Measurements from ENCODE around the gene CD79A.
A peak's percentile ranks its signal among the peaks of the same experiment; 100 is the strongest.

CD79A gene

DNA sequence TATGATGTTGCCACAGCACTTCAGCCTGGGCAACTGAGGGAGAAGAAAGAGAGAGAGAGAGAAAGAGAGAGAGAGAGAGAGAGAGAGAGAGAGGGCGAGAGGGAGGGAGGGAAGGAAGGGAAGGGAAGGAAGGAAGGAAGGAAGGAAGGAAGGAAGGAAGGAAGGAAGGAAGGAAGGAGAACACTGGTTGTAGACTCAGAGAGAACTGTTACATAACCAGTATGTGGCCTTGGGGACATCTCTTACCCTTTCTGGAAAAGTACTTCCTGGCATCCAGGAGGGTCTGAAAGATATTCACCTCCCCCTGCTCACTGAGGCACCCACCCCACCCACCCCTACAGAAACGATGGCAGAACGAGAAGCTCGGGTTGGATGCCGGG, 3.2 kb downstream of the CD79A start:
- DNase-seq: no peak
- in situ Hi-C loops (cut with MboI; ENCODE audit: low pct_unique_long_range_greater_than_20kb, low sequenced_read_pairs): no loop called here

DNA sequence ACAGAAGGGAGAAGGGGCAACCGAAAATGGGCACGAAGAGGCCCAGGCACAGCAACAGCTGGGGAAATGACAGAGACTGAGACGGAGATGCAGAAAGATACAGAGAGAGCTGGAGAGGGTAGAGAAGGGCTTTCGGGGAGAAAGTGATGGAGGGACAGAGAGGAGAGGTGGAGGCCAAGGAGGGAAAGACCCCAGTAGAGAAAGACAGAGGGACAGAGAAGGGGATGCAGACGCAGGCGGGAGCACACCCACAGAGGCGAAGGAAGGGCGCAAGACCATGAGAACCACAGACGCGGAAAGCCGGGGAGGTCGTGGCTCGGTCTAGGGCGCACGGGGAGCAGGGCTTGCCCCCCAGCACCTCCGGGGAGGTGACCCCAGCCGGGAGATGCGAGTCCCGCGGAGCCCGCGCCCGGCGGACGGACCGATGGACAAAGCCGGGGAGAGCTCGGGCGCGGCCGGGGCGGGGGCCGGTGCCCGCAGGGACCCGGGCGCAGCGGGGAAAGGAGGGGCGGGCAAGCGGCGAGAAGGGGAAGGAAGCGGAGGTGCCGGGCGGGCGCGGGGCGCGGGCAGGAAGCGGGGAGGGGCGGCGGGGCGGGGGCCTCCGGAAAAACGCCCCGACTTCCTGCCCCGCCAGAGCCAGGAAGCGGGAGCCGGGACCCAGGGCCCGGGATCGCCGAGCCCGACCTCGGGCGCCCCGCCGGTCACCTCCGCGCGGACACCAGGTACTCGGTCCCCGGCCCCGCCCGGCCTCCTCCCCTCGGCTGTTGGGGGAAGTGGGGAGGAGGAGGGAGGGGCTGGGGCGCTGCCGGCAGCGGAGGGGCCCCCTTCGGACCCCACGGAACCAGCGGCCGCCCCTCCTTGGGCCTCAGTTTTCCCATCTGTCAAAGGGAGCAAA, 5.7 kb downstream of the CD79A start, which contains the start of gene ARHGEF1:
TSS of gene ARHGEF1 (plus strand) at position 617 of the 895 bp plus-strand sequence. CDS start 4,899 bp downstream, outside the sequence.
- DNase-seq: no peak
- in situ Hi-C loops (cut with MboI; ENCODE audit: low pct_unique_long_range_greater_than_20kb, low sequenced_read_pairs): no loop called here

DNA sequence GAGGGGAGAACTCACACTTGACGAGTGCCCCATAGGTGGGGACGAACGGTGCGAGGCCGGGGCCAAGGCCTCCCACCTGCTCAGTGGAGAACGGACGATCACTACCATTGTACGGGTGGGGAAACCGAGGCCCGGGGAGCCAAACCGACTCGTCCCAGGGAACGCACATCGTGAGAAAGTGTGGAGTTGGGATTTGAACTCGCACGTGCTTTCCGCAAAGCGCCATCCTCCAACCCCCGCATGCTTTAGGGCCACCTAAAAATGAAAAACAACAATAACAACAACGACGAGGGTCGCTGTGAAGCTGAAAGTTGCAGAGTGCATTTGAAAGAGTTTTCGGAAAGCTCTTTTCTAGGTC, 6.4 kb downstream of the CD79A start:
- no peak for DNase-seq
- in situ Hi-C loops (cut with MboI; ENCODE audit: low pct_unique_long_range_greater_than_20kb, low sequenced_read_pairs): no loop called here

DNA sequence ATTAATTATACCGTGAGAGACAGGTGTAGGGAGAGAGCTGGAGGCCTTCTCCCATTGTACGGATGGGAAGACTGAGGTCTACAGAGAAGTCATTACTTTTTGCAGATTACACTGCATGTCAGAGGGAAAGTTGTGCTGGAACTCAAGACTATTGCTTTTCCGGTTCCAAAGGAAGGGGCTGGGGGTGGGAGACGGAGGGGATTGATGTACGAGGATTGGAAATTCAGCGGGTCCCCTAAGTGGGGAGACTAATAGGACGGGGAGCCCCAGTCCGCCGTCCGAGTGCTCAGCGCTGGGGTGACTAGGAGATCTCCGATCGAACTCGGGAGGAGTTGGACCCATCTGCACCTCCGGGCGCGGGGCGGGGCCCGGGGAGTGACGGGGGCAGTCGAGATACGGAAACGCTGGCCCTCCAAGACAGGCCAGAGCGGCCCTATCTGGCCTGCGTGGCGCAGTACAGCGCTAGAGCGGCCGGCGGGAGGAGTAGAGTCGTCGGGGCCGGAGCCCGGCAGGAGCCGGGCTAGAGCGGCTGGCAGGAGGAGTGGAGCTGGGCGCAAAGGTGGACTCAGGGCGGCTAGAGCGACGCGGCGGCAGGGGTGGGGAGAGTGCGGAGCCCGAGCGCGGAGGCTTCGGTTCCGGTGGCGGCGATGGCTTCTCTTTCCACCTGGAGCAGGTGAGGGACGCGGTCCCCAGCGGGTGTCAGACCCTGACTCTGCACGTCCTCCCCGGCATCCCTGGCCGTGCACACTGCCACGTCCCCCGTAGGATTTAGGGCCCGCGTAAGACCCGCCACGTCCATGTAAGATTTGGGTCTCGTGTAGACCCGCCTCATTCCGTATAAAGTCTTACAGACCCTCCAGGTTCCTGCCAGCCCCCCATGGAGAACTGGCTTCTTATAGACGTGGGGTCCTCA, 7.0 kb downstream of the CD79A start:
- in situ Hi-C loops (cut with MboI; ENCODE audit: low pct_unique_long_range_greater_than_20kb, low sequenced_read_pairs): no loop called here
- peak; percentile 97 for DNase-seq

DNA sequence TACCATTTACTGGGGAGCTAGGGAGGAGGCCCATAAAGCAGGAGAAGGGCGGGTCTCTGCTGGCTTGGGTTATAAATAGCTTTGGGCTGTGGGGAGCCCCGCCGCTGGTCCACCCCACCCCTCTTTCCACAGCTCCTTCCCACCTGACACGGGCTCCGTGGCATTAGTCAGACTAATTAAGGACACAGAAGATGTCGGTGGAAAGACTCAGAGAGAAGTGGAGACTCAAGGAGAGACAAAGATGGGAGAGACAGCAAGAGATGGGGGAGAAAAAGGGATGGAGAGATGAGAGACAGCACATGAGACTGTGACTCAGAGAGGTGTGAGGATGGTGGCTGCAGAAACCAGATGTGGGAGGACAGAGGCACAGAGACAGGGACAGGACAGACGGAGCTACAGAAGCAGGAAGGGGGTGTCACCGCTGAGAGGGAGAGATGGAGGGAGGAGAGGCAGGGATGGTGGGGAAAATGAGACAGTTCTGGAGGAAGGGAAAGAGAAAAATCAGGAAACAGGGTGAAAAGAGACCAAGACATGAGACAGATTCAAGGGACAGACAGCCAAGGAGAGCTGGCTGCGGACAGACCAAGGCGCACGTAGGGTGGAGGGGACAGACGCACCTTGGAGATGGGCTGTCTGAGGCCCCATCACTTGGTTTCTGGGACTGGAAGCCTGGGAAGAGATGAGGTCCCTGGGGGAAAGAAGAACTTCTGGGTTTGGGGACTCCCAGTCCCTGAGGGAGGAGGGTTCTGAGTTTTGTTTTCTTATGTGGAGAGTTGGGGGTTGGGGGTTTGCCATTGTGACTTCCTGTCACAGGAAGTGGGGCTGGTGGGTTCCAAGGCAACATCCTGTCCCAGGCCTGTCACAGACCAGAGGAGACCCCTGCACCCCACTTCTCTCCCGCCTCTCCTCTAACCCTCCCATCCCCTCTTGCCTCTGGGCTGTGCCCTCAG, 10.0 kb downstream of the CD79A start:
- no peak for DNase-seq
- in situ Hi-C loops (cut with MboI; ENCODE audit: low pct_unique_long_range_greater_than_20kb, low sequenced_read_pairs): no loop called here

DNA sequence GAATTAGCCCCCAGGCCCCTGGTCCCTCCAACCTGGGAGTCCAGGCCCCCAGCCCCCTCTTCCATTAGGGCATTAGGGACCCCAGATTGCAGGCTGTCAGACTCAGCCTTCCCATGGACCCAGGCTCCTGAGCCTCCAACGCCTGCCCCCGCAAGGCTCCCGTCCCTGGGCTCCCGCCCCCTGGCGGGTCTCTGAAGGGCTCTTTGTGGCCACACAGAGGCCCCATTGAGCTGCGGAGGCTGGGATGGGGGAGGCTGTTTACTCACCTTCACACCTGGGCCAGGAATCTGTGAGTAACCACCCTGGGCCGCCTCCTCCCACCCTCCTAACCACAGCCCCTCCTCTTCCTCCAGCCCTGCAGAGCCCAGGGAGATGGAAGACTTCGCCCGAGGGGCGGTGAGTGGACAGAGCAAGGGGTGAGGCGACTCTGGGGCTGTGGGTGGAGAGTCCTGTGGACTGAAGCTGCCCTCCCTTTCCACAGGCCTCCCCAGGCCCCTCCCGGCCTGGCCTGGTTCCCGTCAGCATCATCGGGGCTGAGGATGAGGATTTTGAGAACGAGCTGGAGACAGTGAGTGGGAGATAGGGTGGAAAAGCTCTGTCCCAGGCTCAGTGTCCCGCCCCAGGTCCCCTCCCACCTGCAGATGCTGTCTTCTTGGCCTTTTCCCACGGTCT, 10.8 kb downstream of the CD79A start:
- in situ Hi-C loops (cut with MboI; ENCODE audit: low pct_unique_long_range_greater_than_20kb, low sequenced_read_pairs): no loop called here
- no peak for DNase-seq

DNA sequence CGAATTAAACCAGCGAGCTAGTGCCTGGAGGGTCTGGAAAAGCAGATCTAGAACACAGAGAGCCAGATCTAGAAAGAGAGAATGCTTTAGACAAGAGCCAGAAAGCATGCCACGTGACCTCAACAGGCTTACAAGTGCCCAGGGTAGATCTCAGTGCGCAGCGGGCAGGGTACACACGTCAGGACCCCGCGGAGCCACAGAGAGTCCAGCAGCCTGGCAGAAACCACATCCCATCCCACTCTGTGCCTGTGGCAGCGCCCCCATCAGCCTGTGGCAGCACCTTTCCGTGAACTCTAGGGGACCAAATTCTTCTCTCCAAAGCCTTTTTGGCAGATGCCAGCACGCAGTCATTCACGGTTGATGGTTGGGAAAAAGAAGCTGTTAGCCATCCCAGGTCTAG, 11.8 kb downstream of the CD79A start:
- DNase-seq: no peak
- in situ Hi-C loops (cut with MboI; ENCODE audit: low pct_unique_long_range_greater_than_20kb, low sequenced_read_pairs): no loop called here

DNA sequence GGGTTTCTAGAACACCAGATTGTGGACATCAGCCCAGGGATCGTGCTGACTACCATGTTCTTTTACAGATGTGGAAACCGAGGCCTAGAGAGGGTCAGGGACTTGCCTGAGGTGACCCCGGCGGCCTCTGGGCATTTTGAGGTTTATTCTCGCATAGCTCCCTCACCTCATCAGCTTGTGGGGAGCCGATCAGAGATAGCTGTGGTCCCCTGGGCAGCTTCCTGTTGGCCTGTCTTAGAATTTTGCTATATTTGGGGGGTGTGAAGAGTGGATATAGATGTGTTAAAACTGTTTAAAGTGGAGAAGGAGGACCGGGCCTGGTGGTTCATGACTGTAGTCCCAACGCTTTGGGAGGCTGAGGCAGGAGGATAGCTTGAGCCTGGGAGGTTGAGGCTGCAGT, 12.8 kb downstream of the CD79A start:
- DNase-seq: no peak
- in situ Hi-C loops (cut with MboI; ENCODE audit: low pct_unique_long_range_greater_than_20kb, low sequenced_read_pairs): no loop called here

DNA sequence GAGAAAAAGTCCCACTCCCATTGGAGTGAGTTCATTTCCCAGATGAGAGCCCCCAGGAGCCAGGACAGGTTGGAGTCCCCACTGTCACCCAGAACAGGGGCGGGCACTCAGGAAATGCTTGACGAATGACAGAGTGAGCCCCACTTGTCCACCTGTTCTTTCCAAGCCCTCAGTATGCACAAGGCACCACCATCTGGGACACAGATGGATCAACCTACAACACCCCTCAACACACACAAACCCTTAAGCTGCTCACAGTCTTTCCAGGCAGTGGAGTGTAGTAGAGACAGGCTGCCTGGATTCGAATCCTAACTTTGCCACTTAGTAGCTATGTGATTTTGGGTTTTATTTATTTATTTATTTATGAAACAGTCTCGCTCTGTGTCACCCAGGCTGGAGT, 13.9 kb downstream of the CD79A start:
- in situ Hi-C loops (cut with MboI; ENCODE audit: low pct_unique_long_range_greater_than_20kb, low sequenced_read_pairs): no loop called here
- no peak for DNase-seq

DNA sequence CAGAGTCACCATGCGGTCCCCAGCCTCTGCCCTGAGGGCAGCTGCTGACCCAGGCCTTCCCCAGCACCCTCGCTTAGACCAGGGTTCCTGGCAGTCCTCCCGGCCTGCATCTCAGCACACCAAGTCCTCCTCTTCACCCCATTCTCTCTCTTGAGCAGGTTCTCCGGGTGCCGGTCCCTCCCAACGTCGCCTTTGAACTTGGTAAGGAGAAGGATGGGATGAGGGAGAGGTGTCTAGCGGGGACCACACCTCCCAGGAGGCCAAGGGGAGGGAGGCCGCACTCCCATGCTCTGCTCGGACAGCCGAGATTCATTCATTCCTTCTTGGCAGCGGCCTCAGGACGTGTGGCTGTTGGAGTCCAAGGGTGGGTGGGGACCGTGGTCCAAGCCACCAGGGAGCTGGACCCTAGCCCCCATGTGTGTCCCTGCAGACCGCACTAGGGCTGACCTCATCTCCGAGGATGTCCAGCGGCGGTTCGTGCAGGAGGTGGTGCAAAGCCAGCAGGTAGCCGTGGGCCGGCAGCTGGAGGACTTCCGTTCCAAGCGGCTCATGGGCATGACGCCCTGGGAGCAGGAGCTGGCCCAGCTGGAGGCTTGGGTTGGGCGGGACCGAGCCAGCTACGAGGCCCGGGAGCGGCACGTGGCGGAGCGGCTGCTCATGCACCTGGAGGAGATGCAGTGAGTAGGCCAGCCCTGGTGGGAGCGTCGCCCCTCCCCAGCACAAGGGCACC, 15.3 kb downstream of the CD79A start:
- in situ Hi-C loops (cut with MboI; ENCODE audit: low pct_unique_long_range_greater_than_20kb, low sequenced_read_pairs): no loop called here
- DNase-seq: no peak

DNA sequence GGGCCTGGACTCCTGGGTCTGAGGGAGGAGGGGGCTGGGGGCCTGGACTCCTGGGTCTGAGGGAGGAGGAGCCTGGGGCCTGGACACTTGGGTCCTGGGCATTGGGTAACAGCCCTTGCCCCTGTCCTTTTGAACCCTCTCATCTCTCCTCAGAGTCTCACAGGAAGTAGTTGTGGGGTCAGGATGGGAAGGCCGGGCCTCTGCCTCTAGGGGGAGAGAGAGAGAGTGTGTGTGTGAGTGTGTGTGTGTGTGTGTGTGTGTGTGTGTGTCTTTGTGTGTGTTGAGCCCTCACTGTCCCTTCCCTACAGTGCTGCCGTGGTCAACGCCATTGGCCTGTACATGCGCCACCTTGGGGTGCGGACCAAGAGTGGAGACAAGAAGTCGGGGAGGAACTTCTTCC, 16.8 kb downstream of the CD79A start:
- in situ Hi-C loops (cut with MboI; ENCODE audit: low pct_unique_long_range_greater_than_20kb, low sequenced_read_pairs): no loop called here
- DNase-seq: peak; percentile 59

DNA sequence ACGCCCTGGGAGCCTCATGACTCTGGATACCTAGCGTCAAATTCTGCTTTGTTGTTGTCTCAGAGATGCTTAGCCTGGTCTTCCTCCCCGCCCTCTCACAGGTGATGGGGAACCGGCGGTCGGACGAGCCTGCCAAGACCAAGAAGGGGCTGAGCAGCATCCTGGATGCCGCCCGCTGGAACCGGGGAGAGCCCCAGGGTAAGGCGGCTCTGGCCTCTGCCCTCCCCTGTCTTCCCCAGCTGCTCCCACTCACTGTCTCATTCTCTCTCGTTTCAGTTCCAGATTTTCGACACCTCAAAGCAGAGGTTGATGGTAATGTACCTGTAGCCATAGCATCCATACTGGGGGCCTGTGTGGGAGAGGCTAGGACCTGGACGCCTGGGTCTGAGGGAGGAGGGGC, 17.3 kb downstream of the CD79A start:
- no peak for DNase-seq

DNA sequence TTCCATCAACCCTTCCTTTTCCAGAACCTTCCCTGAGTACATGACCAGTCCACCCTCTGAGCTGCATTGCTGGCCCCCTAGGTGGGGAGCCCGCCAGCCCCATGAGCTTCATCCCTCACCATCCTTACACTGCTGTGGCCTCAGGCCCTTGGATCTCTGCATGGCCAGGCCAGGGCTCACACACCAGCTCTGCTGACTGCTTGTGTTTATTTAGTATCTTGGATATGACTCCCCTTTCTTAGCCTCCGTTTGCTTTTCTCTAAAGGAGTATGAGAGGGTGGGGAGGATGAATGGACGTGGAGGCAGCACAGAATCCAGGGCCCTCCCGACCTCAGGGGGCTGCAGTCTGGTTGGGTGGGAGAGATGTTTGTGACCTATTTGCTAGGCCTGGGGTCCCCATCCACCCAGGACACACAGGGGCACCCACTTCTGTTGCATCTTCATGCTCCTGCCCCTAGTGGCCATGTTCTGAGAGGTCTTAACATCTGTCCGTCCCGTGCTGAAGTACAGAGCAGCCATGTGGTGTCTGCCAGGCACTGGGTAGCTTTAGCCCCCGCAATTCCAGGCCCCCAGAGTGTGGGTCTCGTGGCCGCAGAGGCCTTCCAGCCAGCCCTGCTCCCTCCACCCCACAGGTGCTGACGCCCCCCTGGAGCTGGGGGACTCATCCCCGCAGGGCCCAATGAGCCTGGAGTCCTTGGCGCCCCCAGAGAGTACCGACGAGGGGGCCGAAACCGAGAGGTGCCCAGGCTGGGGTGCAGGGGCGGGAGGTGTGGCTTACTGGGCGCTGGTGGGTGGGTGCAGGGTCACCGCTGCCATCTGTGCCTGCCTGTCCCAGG, 18.9 kb downstream of the CD79A start:
- in situ Hi-C loops (cut with MboI; ENCODE audit: low pct_unique_long_range_greater_than_20kb, low sequenced_read_pairs): no loop called here
- no peak for DNase-seq

More for the DNA sequence above, 17.3 kb downstream of the CD79A start:
- in situ Hi-C loops (cut with MboI; ENCODE audit: low pct_unique_long_range_greater_than_20kb, low sequenced_read_pairs): no loop called here

DNA sequence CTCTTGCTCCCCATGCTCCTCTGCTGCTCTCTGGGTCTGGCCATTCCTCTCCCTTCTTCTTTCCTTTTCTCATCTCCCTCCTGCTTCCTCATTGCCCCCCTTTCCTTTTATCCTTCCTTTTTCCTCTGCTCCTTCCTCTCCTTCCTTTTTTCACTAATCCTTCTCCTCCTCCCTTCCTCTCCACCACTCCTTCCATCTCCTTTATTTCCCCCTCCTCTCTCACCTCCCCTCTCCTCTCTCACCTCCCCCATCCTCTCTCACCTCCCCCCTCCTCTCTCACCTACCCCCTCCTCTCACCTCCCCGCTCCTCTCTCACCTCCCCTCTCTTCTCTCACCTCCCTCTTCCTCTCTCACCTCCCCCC, 19.5 kb downstream of the CD79A start:
- no peak for DNase-seq
- in situ Hi-C loops (cut with MboI; ENCODE audit: low pct_unique_long_range_greater_than_20kb, low sequenced_read_pairs): no loop called here

DNA sequence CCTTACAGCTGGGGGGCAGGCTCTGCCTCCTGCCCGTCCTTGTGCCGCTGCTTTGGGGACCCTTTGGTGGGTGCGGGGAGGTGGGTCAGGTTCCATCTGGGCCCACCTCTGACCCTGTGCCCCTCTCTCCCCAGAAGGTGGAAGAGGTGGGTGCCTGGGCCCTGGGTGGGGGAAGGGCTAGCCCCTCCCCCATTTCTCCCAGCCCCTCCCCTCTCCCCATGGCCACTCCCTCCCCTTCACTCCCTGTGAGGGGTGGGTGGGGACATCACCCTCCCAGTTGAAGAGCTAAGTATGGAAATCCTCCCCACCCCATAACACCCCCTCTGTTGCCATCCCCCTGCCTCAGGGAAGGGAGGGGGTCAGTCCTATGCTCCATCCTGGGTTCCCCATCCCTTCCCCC, 20.1 kb downstream of the CD79A start:
- in situ Hi-C loops (cut with MboI; ENCODE audit: low pct_unique_long_range_greater_than_20kb, low sequenced_read_pairs): no loop called here
- DNase-seq: no peak

DNA sequence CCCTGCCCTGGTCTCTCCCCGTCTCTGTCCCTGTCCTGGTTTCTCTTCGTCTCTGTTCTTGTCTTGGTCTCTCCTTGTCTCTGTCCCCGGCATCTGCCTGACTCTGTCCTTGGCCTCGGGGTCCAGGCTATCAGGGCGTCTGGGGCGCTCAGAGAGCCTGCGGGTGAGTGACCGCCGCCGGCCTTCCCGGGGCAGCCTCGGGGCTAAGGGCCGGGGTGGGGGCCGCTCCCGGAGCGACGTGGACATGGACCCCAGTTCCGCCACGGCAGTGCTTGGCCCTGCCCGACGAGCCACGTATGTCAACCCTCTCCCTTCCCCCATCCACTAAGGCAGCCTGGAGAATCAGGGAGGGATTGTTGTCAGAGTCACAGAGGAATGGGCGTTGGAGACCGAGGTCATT, 20.7 kb downstream of the CD79A start:
- DNase-seq: no peak
- in situ Hi-C loops (cut with MboI; ENCODE audit: low pct_unique_long_range_greater_than_20kb, low sequenced_read_pairs): no loop called here

DNA sequence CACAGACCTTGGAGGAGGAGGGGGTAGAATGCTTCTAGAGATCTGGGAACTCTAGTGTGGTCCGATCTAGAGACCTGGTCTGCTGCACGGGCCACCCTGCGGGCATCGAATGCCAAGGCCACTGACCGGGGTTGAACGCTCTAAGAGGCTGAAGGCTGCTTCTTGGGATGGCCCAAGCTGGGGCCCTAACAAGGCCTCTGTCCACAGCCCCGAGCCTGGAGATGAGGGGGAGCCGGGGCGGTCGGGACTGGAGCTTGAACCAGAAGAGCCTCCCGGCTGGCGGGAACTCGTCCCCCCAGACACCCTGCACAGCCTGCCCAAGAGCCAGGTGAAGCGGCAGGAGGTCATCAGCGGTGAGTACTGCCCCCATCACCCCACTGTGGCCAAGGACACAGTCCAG, 21.2 kb downstream of the CD79A start:
- in situ Hi-C loops (cut with MboI; ENCODE audit: low pct_unique_long_range_greater_than_20kb, low sequenced_read_pairs): no loop called here
- DNase-seq: no peak
